WTC11 (cell line): ENCODE data around the gene PCDH1. TPM values are rescaled to one million over a fixed set of nuclear protein-coding genes. Genes with fewer than 3 reads are reported as not detected.

ENCODE experiments used
- ATAC-seq: fragments of 200-7000 bp; cut with Tn5 transposase; 2 replicates; pipeline ENCODE4 v1.10.0; 2021; ENCODE audit warnings: mild to moderate bottlenecking, moderate library complexity
- CTCF ChIA-PET: fragments of 300-600 bp; sonication (Branson Sonifier 250); formaldehyde crosslinking; loops from one replicate; lab custom pipeline; 2021; ENCODE audit warnings: antibody characterized with exemption; lab: Charles Lee
- POLR2A ChIA-PET: fragments of 350-600 bp; sonication (Branson Sonifier 250); formaldehyde crosslinking; loops from one replicate; lab custom pipeline; 2021; ENCODE audit warnings: antibody characterized with exemption; lab: Charles Lee
- DNase-seq: peaks from one replicate; pipeline ENCODE4 v3.0.0; 2021; ENCODE audit warnings: low spot score
- H3K27ac Mint-ChIP-seq: 2 replicates; pipeline ENCODE4 v1.8.0; 2021; ENCODE audit warnings: mixed read lengths
- H3K27me3 Mint-ChIP-seq: 2 replicates; pipeline ENCODE4 v1.8.0; 2021; ENCODE audit warnings: low read depth, mild to moderate bottlenecking, moderate library complexity, mixed read lengths
- H3K36me3 Mint-ChIP-seq: 2 replicates; pipeline ENCODE4 v1.8.0; 2021; ENCODE audit warnings: mixed read lengths
- H3K4me1 Mint-ChIP-seq: 2 replicates; pipeline ENCODE4 v1.8.0; 2022; ENCODE audit warnings: mixed read lengths
- H3K4me3 Mint-ChIP-seq: 2 replicates; pipeline ENCODE4 v1.8.0; 2021; ENCODE audit warnings: mild to moderate bottlenecking, moderate library complexity, mixed read lengths
- H3K9me3 Mint-ChIP-seq: 2 replicates; pipeline ENCODE4 v1.8.0; 2021; ENCODE audit warnings: mixed read lengths
- EMX1 ChIP-seq: fragments of 250-450 bp; sonication (Bioruptor Pico); IDR thresholded peaks from 2 replicates; pipeline ENCODE4 v1.8.0; 2021; ENCODE audit warnings: mild to moderate bottlenecking
- ESRRA ChIP-seq: sonication (generic); formaldehyde crosslinking; IDR thresholded peaks from 2 replicates; pipeline ENCODE4 v1.8.1; 2022; ENCODE audit warnings: mild to moderate bottlenecking, missing genetic modification reagents, borderline replicate concordance
- GTF2I ChIP-seq: fragments of 250-450 bp; sonication (Bioruptor Pico); conservative IDR thresholded peaks from 2 replicates; pipeline ENCODE4 v1.4.0; 2021; ENCODE audit warnings: mild to moderate bottlenecking
- MYBL2 ChIP-seq: sonication (generic); formaldehyde crosslinking; IDR thresholded peaks from 2 replicates; pipeline ENCODE4 v1.8.1; 2023; ENCODE audit warnings: mild to moderate bottlenecking, moderate library complexity, missing genetic modification reagents
- NR1H2 ChIP-seq: sonication (generic); formaldehyde crosslinking; IDR thresholded peaks from 2 replicates; pipeline ENCODE4 v1.9.0; 2021; ENCODE audit warnings: mild to moderate bottlenecking, moderate library complexity, missing genetic modification reagents
- SMAD3 ChIP-seq: sonication (generic); formaldehyde crosslinking; IDR thresholded peaks from 2 replicates; pipeline ENCODE4 v1.8.0; 2022; ENCODE audit warnings: missing genetic modification reagents, mild to moderate bottlenecking, borderline replicate concordance
- ZBTB21 ChIP-seq: sonication (generic); formaldehyde crosslinking; IDR thresholded peaks from 2 replicates; pipeline ENCODE4 v1.8.1; 2023; ENCODE audit warnings: mild to moderate bottlenecking, missing genetic modification reagents, borderline replicate concordance
- ZNF121 ChIP-seq: sonication (generic); formaldehyde crosslinking; IDR thresholded peaks from 2 replicates; pipeline ENCODE4 v1.8.0; 2023; ENCODE audit warnings: missing genetic modification reagents
- total RNA-seq: library from RNA; stranded (reverse); gene quantifications from 3 replicates; pipeline ENCODE4 v1.2.3, GENCODE V29; 2021
- TF ChIP-seq, protein P1 (sequence below): sonication (generic); formaldehyde crosslinking; IDR thresholded peaks from 2 replicates; pipeline ENCODE4 v1.8.0; 2022; ENCODE audit warnings: mild to moderate bottlenecking, missing genetic modification reagents
- TF ChIP-seq, protein P2 (sequence below): sonication (generic); formaldehyde crosslinking; IDR thresholded peaks from 2 replicates; pipeline ENCODE4 v1.8.1; 2023; ENCODE audit warnings: mild to moderate bottlenecking, missing genetic modification reagents, moderate library complexity
- TF ChIP-seq, protein P3 (sequence below): sonication (generic); formaldehyde crosslinking; IDR thresholded peaks from 2 replicates; pipeline ENCODE4 v1.8.0; 2022; ENCODE audit warnings: missing genetic modification reagents
- TF ChIP-seq, protein P4 (sequence below): sonication (generic); formaldehyde crosslinking; IDR thresholded peaks from 2 replicates; pipeline ENCODE4 v1.8.0; 2022; ENCODE audit warnings: mild to moderate bottlenecking, missing genetic modification reagents
- TF ChIP-seq, protein P5 (sequence below): sonication (generic); formaldehyde crosslinking; IDR thresholded peaks from 2 replicates; pipeline ENCODE4 v1.8.1; 2022; ENCODE audit warnings: mild to moderate bottlenecking, missing genetic modification reagents, moderate library complexity, borderline replicate concordance
- TF ChIP-seq, protein P6 (sequence below): sonication (generic); formaldehyde crosslinking; conservative IDR thresholded peaks from 2 replicates; pipeline ENCODE4 v1.8.1; 2023; ENCODE audit warnings: mild to moderate bottlenecking, low read depth, missing genetic modification reagents, moderate library complexity
- TF ChIP-seq, protein P7 (sequence below): sonication (generic); formaldehyde crosslinking; IDR thresholded peaks from 2 replicates; pipeline ENCODE4 v1.8.0; 2023; ENCODE audit warnings: mild to moderate bottlenecking, missing genetic modification reagents

Gene PCDH1
- total RNA-seq, 1 experiment from 2014 or later, result 105 TPM

DNA sequence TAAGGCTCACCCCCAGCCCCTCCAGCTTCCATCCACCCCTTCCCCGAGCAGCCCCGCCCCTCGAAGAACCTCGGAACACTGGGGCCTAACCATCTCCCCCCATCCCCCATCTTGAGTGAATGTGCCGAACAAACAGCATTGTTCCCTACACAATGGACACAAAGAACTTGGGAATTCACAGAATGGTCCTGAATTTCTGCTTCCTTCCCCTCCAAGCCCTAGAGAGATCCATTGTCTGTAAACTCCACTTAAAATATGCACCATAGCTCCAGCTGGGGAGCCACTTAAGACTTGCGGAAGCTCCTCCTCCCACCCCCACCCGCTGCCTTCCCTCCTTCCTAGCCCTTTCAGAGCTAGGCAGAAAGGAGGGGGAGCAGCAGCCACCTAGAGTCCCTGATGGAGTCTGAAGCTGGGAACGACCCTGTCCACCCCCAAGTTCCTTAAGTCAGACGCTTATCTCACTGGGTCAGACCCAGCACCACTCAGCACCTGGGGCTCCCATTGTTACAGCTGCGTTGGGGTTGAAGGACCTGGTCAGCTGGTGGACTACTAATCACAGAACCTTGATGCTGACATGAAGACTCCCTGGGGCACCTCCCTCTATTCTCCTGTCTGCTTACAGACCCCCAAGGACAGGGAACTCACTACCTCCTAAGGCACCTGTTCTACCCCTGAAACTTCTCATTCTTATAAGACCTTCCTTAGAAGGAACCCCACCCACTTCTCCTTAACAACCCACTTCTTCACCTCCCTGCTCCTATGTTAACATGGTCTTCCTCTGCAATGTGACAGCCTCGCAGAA lies 61.4 kb downstream of the PCDH1 start (continued):
- TF ChIP-seq GTF2I (CRISPR knock-in tag) (0 out of 2 replicates have a peak, but pooled peaks have one; percentile 63), EMX1 (CRISPR knock-in tag) (0 out of 2 replicates have a peak, but pooled peaks have one; percentile 21), SMAD3 (no peak), ZNF121 (CRISPR knock-in tag) (no peak)

DNA sequence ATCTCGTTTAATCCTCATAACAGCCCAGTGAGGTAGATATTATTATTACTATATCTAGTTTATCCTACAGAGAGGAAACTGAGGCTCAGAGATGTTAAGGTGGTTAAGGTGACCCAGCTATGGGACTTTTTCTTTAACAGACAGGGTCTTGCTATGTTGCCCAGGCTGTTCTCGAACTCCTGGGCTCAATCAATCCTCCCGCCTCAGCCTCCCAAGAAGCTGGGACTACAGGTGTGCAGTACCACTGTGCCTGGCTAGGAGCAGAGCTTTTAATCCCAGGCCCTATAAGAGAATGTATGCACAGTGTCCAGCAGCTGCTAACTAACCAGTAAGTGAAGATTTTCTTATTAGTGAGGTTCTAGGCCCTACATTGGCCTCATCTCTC lies 62.4 kb downstream of the PCDH1 start:
- ChIA-PET POLR2A (interaction anchor here (0.7 to 4.8 kb wide), 14 partner anchors 9 to 68 kb away, joined by 3 to 66 read pairs (median 6); partner anchors contain the start of gene PCDH1), CTCF (interaction anchor here (1.0 to 20.5 kb wide), 24 partner anchors 9 to 197 kb away, joined by 3 to 406 read pairs (median 8); partner anchors contain the start of genes DIAPH1 and PCDH1)
- no peaks in the 10 kb centered on the region for H3K9me3 Mint-ChIP-seq
- no peak overlapping the region for H3K4me3 Mint-ChIP-seq
- no peak for DNase-seq
- peaks cover 85% of the 10 kb centered on the region for H3K4me1 Mint-ChIP-seq
- H3K27ac Mint-ChIP-seq, result peak overlapping the region; percentile 96
- H3K27me3 Mint-ChIP-seq, result peaks cover 2% of the 10 kb centered on the region; the same call in 1 of the 2 replicates
- no peaks in the 10 kb centered on the region for H3K36me3 Mint-ChIP-seq
- ATAC-seq, result no peak
- peak; percentile 98 for TF ChIP-seq ZNF121 (CRISPR knock-in tag)
- TF ChIP-seq, protein P1, sequence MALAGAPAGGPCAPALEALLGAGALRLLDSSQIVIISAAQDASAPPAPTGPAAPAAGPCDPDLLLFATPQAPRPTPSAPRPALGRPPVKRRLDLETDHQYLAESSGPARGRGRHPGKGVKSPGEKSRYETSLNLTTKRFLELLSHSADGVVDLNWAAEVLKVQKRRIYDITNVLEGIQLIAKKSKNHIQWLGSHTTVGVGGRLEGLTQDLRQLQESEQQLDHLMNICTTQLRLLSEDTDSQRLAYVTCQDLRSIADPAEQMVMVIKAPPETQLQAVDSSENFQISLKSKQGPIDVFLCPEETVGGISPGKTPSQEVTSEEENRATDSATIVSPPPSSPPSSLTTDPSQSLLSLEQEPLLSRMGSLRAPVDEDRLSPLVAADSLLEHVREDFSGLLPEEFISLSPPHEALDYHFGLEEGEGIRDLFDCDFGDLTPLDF (CRISPR knock-in tag), result no peak
- TF ChIP-seq GTF2I (CRISPR knock-in tag), result 0 out of 2 replicates have a peak, but pooled peaks have one; percentile 3

DNA sequence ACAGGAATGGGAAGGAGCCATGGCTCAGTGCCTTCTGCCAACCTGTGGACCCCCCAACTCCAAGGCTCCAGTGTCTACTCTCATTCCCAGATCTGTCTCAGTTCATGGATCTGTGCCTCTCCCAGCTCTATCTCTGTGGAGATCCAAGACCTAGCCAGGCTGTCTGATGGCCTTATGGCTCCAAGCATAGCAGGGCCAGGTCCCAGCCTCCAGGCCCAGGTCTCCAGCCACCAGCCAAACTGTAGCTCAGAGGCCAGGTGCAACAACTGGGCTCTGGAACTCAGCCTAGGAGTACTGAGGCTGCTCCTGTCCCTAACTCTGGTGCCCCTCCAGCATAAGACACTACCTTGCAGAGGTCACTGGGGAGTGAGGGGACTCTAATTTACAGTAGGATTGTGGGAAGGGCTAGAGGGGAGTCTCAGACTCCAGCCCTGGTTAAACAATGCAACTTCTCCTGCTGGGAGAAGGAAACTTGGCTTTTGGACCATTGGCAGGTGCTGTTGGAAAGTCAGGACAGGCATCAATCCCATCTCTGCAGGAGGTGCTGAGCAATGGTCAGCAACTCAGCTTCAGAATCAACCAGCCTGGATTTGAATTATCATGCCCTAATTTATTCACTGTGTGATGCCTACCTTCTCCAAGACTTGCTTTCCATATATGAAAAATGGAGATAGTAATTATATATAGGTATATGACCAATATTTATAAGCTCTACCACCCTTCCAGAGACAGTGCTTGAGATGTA lies 63.0 kb downstream of the PCDH1 start:
- ATAC-seq, result no peak
- no peaks in the 10 kb centered on the region for H3K36me3 Mint-ChIP-seq
- peaks cover 2% of the 10 kb centered on the region; the same call in 1 of the 2 replicates for H3K27me3 Mint-ChIP-seq
- H3K4me1 Mint-ChIP-seq, result peaks cover 87% of the 10 kb centered on the region
- H3K4me3 Mint-ChIP-seq, result peak overlapping the region; percentile 33
- H3K9me3 Mint-ChIP-seq, result no peaks in the 10 kb centered on the region
- ChIA-PET POLR2A (interaction anchor here (4.3 to 4.8 kb wide), 3 partner anchors 24 to 62 kb away, joined by 31 to 66 read pairs (median 47); partner anchors contain the start of gene PCDH1), CTCF (interaction anchor here (0.8 to 20.5 kb wide), 35 partner anchors 8 to 328 kb away, joined by 3 to 406 read pairs (median 7); partner anchors contain the start of gene PCDH1)
- peak overlapping the region; percentile 68 for H3K27ac Mint-ChIP-seq
- no peak for DNase-seq
- TF ChIP-seq, protein P2, sequence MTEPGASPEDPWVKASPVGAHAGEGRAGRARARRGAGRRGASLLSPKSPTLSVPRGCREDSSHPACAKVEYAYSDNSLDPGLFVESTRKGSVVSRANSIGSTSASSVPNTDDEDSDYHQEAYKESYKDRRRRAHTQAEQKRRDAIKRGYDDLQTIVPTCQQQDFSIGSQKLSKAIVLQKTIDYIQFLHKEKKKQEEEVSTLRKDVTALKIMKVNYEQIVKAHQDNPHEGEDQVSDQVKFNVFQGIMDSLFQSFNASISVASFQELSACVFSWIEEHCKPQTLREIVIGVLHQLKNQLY (CRISPR knock-in tag), result no peak
- TF ChIP-seq ESRRA (CRISPR knock-in tag) (no peak), MYBL2 (CRISPR knock-in tag) (no peak), NR1H2 (no peak), ZBTB21 (CRISPR knock-in tag) (no peak)
- TF ChIP-seq, protein P3, sequence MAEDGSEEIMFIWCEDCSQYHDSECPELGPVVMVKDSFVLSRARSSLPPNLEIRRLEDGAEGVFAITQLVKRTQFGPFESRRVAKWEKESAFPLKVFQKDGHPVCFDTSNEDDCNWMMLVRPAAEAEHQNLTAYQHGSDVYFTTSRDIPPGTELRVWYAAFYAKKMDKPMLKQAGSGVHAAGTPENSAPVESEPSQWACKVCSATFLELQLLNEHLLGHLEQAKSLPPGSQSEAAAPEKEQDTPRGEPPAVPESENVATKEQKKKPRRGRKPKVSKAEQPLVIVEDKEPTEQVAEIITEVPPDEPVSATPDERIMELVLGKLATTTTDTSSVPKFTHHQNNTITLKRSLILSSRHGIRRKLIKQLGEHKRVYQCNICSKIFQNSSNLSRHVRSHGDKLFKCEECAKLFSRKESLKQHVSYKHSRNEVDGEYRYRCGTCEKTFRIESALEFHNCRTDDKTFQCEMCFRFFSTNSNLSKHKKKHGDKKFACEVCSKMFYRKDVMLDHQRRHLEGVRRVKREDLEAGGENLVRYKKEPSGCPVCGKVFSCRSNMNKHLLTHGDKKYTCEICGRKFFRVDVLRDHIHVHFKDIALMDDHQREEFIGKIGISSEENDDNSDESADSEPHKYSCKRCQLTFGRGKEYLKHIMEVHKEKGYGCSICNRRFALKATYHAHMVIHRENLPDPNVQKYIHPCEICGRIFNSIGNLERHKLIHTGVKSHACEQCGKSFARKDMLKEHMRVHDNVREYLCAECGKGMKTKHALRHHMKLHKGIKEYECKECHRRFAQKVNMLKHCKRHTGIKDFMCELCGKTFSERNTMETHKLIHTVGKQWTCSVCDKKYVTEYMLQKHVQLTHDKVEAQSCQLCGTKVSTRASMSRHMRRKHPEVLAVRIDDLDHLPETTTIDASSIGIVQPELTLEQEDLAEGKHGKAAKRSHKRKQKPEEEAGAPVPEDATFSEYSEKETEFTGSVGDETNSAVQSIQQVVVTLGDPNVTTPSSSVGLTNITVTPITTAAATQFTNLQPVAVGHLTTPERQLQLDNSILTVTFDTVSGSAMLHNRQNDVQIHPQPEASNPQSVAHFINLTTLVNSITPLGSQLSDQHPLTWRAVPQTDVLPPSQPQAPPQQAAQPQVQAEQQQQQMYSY (CRISPR knock-in tag), result no peak
- TF ChIP-seq, protein P4, sequence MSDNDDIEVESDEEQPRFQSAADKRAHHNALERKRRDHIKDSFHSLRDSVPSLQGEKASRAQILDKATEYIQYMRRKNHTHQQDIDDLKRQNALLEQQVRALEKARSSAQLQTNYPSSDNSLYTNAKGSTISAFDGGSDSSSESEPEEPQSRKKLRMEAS, result no peak
- TF ChIP-seq, protein P5, sequence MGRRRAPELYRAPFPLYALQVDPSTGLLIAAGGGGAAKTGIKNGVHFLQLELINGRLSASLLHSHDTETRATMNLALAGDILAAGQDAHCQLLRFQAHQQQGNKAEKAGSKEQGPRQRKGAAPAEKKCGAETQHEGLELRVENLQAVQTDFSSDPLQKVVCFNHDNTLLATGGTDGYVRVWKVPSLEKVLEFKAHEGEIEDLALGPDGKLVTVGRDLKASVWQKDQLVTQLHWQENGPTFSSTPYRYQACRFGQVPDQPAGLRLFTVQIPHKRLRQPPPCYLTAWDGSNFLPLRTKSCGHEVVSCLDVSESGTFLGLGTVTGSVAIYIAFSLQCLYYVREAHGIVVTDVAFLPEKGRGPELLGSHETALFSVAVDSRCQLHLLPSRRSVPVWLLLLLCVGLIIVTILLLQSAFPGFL (CRISPR knock-in tag), result no peak
- TF ChIP-seq, protein P6, sequence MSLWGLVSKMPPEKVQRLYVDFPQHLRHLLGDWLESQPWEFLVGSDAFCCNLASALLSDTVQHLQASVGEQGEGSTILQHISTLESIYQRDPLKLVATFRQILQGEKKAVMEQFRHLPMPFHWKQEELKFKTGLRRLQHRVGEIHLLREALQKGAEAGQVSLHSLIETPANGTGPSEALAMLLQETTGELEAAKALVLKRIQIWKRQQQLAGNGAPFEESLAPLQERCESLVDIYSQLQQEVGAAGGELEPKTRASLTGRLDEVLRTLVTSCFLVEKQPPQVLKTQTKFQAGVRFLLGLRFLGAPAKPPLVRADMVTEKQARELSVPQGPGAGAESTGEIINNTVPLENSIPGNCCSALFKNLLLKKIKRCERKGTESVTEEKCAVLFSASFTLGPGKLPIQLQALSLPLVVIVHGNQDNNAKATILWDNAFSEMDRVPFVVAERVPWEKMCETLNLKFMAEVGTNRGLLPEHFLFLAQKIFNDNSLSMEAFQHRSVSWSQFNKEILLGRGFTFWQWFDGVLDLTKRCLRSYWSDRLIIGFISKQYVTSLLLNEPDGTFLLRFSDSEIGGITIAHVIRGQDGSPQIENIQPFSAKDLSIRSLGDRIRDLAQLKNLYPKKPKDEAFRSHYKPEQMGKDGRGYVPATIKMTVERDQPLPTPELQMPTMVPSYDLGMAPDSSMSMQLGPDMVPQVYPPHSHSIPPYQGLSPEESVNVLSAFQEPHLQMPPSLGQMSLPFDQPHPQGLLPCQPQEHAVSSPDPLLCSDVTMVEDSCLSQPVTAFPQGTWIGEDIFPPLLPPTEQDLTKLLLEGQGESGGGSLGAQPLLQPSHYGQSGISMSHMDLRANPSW (CRISPR knock-in tag), result no peak
- TF ChIP-seq, protein P7, sequence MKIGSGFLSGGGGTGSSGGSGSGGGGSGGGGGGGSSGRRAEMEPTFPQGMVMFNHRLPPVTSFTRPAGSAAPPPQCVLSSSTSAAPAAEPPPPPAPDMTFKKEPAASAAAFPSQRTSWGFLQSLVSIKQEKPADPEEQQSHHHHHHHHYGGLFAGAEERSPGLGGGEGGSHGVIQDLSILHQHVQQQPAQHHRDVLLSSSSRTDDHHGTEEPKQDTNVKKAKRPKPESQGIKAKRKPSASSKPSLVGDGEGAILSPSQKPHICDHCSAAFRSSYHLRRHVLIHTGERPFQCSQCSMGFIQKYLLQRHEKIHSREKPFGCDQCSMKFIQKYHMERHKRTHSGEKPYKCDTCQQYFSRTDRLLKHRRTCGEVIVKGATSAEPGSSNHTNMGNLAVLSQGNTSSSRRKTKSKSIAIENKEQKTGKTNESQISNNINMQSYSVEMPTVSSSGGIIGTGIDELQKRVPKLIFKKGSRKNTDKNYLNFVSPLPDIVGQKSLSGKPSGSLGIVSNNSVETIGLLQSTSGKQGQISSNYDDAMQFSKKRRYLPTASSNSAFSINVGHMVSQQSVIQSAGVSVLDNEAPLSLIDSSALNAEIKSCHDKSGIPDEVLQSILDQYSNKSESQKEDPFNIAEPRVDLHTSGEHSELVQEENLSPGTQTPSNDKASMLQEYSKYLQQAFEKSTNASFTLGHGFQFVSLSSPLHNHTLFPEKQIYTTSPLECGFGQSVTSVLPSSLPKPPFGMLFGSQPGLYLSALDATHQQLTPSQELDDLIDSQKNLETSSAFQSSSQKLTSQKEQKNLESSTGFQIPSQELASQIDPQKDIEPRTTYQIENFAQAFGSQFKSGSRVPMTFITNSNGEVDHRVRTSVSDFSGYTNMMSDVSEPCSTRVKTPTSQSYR (CRISPR knock-in tag), result no peak
